B cell (primary cell): ENCODE measurements around the gene REN. TPM values are rescaled to one million over a fixed set of nuclear protein-coding genes. Genes with fewer than 3 reads are reported as not detected.

Experiments used
- ATAC-seq: fragments of 200-7000 bp; cut with Tn5 transposase; one replicate; pipeline ENCODE4 v1.10.0; 2021; ENCODE audit warnings: low read depth, mild to moderate bottlenecking, moderate number of reproducible peaks, moderate library complexity
- CTCF ChIA-PET: fragments of 350-600 bp; sonication (Branson Sonifier 250); formaldehyde crosslinking; loops from one replicate; lab custom pipeline; 2021; ENCODE audit warnings: antibody characterized with exemption, inconsistent platforms; lab: Charles Lee
- POLR2A ChIA-PET: fragments of 350-600 bp; sonication (Branson Sonifier 250); formaldehyde crosslinking; loops from one replicate; lab custom pipeline; 2021; ENCODE audit warnings: antibody characterized with exemption; lab: Charles Lee
- DNase-seq: peaks from one replicate; pipeline ENCODE4 v3.0.0; 2013
- H2AFZ ChIP-seq: 2 replicates; pipeline ENCODE4 v1.6.1; 2012; ENCODE audit warnings: mild to moderate bottlenecking, low read depth, low read length; ENCODE audit not compliant: insufficient read depth, poor library complexity, severe bottlenecking
- H3K27ac ChIP-seq, 2 donors: 1 replicate in 1 of 2; 2 replicates in 1 of 2; pipeline ENCODE4 v1.5.1; 2012 to 2013; ENCODE audit warnings: low read length in 2 of 2, mild to moderate bottlenecking in 2 of 2, moderate library complexity in 1 of 2
- H3K27me3 ChIP-seq, 4 experiments: fragments of 200-600 bp in 1 of 4; sonication (generic) in 1 of 4; replicated peaks in 1 of 4; 1 replicate in 2 of 4; 2 replicates in 2 of 4; pipeline versions ENCODE4 v1.6.1 to v1.7.0; 2013 to 2016; ENCODE audit warnings: low read length in 3 of 4, mild to moderate bottlenecking in 2 of 4, mixed read lengths in 1 of 4, moderate library complexity in 1 of 4; ENCODE audit not compliant: insufficient read depth in 4 of 4, control insufficient read depth in 3 of 4; ENCODE audit errors: control extremely low read depth in 1 of 4
- H3K36me3 ChIP-seq, 2 experiments: replicated peaks in 1 of 2; 1 replicate in 1 of 2; 2 replicates in 1 of 2; pipeline versions ENCODE4 v1.6.1 to v1.7.1; 2013; ENCODE audit warnings: low read length in 1 of 2; ENCODE audit not compliant: insufficient read depth in 2 of 2, control insufficient read depth in 1 of 2; ENCODE audit errors: control extremely low read depth in 1 of 2, extremely low read depth in 1 of 2
- H3K4me1 ChIP-seq, 2 donors: fragments of 200-600 bp in 1 of 2; sonication (generic) in 1 of 2; 1 replicate in 1 of 2; 2 replicates in 1 of 2; pipeline versions ENCODE4 v1.5.1 to v1.6.1; 2013 to 2017; ENCODE audit warnings: low read length in 2 of 2; ENCODE audit not compliant: control insufficient read depth in 2 of 2, insufficient read depth in 2 of 2
- H3K4me2 ChIP-seq: replicated peaks from 2 replicates; pipeline ENCODE3; 2012; ENCODE audit warnings: mild to moderate bottlenecking, low read depth, low read length; ENCODE audit not compliant: poor library complexity, severe bottlenecking
- H3K4me3 ChIP-seq, 5 experiments: fragments of 200-600 bp in 1 of 5; sonication (generic) in 1 of 5; 1 replicate in 3 of 5; 2 replicates in 2 of 5; pipeline versions ENCODE4 v1.5.1 to v1.7.0; 2011 to 2016; ENCODE audit warnings: low read length in 4 of 5, mild to moderate bottlenecking in 4 of 5, low read depth in 2 of 5, control low read depth in 1 of 5, moderate library complexity in 1 of 5; ENCODE audit not compliant: insufficient read depth in 1 of 5; ENCODE audit errors: control extremely low read depth in 1 of 5, extremely low read depth in 1 of 5
- H3K79me2 ChIP-seq: fragments of 200-600 bp; sonication (generic); one replicate; pipeline ENCODE4 v1.6.0; 2016; ENCODE audit warnings: low read length; ENCODE audit not compliant: control insufficient read depth, insufficient read depth
- H3K9ac ChIP-seq: fragments of 200-600 bp; sonication (generic); 2 replicates; pipeline ENCODE4 v1.6.1; 2017; ENCODE audit warnings: mild to moderate bottlenecking, low read length, moderate library complexity
- H3K9me3 ChIP-seq, 3 donors: one replicate each; pipeline versions ENCODE4 v1.6.1 to v1.7.1; 2013; ENCODE audit warnings: low read length in 2 of 3; ENCODE audit not compliant: control insufficient read depth in 2 of 3, insufficient read depth in 1 of 3; ENCODE audit errors: control extremely low read depth in 1 of 3
- H4K20me1 ChIP-seq: 2 replicates; pipeline ENCODE4 v1.6.0; 2012; ENCODE audit warnings: mild to moderate bottlenecking, low read length; ENCODE audit not compliant: insufficient read depth, control insufficient read depth, poor library complexity, severe bottlenecking
- H3K27ac Mint-ChIP-seq: one replicate; pipeline ENCODE4 v1.8.0; 2021; ENCODE audit warnings: mixed read lengths
- H3K27me3 Mint-ChIP-seq: one replicate; pipeline ENCODE4 v1.8.0; 2021; ENCODE audit warnings: mixed read lengths
- H3K4me1 Mint-ChIP-seq: one replicate; pipeline ENCODE4 v1.8.0; 2021; ENCODE audit warnings: mixed read lengths
- H3K4me3 Mint-ChIP-seq: one replicate; pipeline ENCODE4 v1.8.0; 2021; ENCODE audit warnings: mixed read lengths
- H3K9me3 Mint-ChIP-seq: one replicate; pipeline ENCODE4 v1.8.0; 2022; ENCODE audit warnings: mixed read lengths; ENCODE audit not compliant: insufficient read depth
- EZH2 ChIP-seq: IDR thresholded peaks from 2 replicates; pipeline ENCODE4 v1.6.1; 2012; ENCODE audit warnings: borderline replicate concordance, low read depth, mild to moderate bottlenecking, moderate library complexity, low read length; ENCODE audit not compliant: insufficient read depth, poor library complexity, severe bottlenecking
- WGBS: methylation state at CpG from one replicate; pipeline ENCODE4 v1.1.5; 2013; ENCODE audit warnings: missing lambda C conversion rate; ENCODE audit not compliant: insufficient coverage; 5-methylcytosine and 5-hydroxymethylcytosine counted together
- intact Hi-C: fragments of 100-400 bp; cut with micrococcal nuclease; formaldehyde crosslinking; loops from one replicate; pipeline ENCODE4 v1.10.0; 2022
- polyA plus RNA-seq: library from polyadenylated mRNA; depleted of rRNA; stranded (reverse); fragments of >200 nt; gene quantifications from 2 replicates; pipeline ENCODE4 v1.2.3, GENCODE V29; 2012
- total RNA-seq, 2 donors: library from RNA; stranded (reverse); fragments of 120-200 nt in 1 of 2; gene quantifications; 1 replicate in 1 of 2; 2 replicates in 1 of 2; pipeline versions ENCODE4 v1.2.3 to v1.2.4, GENCODE V29; 2013 to 2022
- TF ChIP-seq, protein P1 (sequence below): fragments of 200-600 bp; IDR thresholded peaks from one replicate; pipeline ENCODE4 v1.8.0; 2022; ENCODE audit warnings: antibody characterized with exemption, mild to moderate bottlenecking

REN gene
- total and polyA plus RNA-seq, 2 donors (not counting 1 experiment from before 2014, with no cell fraction given) = not detected

DNA sequence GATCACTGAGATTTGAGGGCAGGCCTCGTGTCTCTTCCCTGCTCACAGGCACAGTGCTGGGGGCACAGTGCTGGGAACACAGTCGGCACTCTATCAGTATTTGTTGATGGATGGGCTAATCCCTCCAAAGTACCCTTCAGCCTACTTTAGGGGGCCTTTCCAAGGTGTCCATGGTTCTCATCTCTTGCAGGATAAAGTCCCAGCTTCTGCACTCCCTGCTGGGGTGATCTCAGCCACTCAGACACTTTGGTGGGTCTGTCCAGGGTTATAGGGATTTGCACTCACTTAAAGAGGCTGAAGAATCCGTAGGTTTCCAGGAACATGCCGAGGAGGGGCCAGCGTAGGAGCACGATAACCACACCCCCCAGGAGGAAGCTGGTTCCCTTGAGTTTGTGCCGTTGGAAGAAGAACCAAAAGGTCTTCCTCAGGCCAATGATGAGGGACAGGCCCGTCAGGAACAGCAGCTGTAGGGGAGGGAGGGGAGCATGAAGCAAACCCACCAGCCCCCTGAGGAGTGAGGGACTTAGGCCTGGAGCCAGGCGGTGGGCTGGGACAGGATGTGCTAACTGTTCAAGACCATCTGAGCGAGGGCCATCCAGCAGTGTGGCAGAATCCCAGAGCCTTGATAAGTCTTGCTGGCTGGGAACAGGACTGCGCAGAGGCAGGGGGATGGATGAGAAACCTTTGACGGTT is 35.4 kb upstream of the REN start:
- Histone ChIP-seq H3K27me3 (peaks cover 0 to 17% (median 9%) of the 10 kb centered on the region in 4 experiments), H3K4me2 (no peak overlapping the region), H3K27ac (no peak overlapping the region), H3K9me3 (peaks cover 0 to 3% (median 0%) of the 10 kb centered on the region in 3 donors), H3K4me1 (no peaks in the 10 kb centered on the region), H3K79me2 (no peaks in the 10 kb centered on the region), H2AFZ (no peak overlapping the region), H3K36me3 (no peaks in the 10 kb centered on the region), H4K20me1 (no peaks in the 10 kb centered on the region), H3K4me3 (no peak overlapping the region), H3K9ac (no peak overlapping the region)
- DNase-seq (no peak), ATAC-seq (no peak)
- TF ChIP-seq EZH2 = no peak
- POLR2A ChIA-PET = no interaction called here
- no peak overlapping the region for H3K4me3 Mint-ChIP-seq
- no peak overlapping the region for H3K27ac Mint-ChIP-seq
- intact Hi-C loops = no loop called here
- CTCF ChIA-PET = no interaction called here
- H3K4me1 Mint-ChIP-seq = no peaks in the 10 kb centered on the region
- WGBS = 90% methylated on average over 9 of the region's 12 CpGs
- H3K27me3 Mint-ChIP-seq = peaks cover 32% of the 10 kb centered on the region
- H3K9me3 Mint-ChIP-seq = no peaks in the 10 kb centered on the region

DNA sequence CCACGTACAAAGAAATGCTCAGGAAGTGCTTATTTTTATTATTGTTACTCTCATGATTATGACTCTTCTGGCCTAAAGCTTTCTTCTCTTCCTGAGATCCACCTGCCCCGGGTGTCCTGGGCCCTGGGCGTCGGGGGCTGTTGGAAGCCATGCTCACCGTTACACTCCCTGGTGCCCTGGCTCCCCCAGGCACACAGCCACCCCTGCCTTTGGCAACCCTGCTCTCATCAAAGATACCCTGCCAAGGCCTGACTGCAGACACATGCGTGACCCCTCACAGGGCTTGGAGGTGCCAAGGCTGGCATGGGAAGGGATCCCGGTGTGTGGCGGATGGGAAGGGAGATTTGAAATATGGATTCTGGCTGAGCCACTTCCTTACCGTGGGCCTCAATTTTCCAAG is 33.4 kb upstream of the REN start:
- WGBS = 92% methylated on average over 4 of the region's 9 CpGs
- no peak overlapping the region for H3K27ac Mint-ChIP-seq
- H2AFZ ChIP-seq = no peak overlapping the region
- H3K27me3 ChIP-seq = peaks cover 0 to 10% (median 0%) of the 10 kb centered on the region in 4 experiments
- DNase-seq (no peak), ATAC-seq (no peak)
- no peak overlapping the region for H3K4me3 Mint-ChIP-seq
- intact Hi-C loops = no loop called here
- no peak overlapping the region for H3K9ac ChIP-seq
- H3K27ac ChIP-seq = no peak overlapping the region
- peaks cover 0 to 3% (median 0%) of the 10 kb centered on the region in 3 donors for H3K9me3 ChIP-seq
- ChIA-PET CTCF (no interaction called here), POLR2A (no interaction called here)
- no peaks in the 10 kb centered on the region for H3K36me3 ChIP-seq
- peaks cover 23% of the 10 kb centered on the region for H3K27me3 Mint-ChIP-seq
- no peaks in the 10 kb centered on the region for H3K79me2 ChIP-seq
- H3K4me3 ChIP-seq = no peak overlapping the region
- H3K4me1 Mint-ChIP-seq = no peaks in the 10 kb centered on the region
- H3K4me1 ChIP-seq = no peaks in the 10 kb centered on the region
- no peaks in the 10 kb centered on the region for H4K20me1 ChIP-seq
- no peak overlapping the region for H3K4me2 ChIP-seq
- no peak for TF ChIP-seq EZH2
- TF ChIP-seq, protein P1, sequence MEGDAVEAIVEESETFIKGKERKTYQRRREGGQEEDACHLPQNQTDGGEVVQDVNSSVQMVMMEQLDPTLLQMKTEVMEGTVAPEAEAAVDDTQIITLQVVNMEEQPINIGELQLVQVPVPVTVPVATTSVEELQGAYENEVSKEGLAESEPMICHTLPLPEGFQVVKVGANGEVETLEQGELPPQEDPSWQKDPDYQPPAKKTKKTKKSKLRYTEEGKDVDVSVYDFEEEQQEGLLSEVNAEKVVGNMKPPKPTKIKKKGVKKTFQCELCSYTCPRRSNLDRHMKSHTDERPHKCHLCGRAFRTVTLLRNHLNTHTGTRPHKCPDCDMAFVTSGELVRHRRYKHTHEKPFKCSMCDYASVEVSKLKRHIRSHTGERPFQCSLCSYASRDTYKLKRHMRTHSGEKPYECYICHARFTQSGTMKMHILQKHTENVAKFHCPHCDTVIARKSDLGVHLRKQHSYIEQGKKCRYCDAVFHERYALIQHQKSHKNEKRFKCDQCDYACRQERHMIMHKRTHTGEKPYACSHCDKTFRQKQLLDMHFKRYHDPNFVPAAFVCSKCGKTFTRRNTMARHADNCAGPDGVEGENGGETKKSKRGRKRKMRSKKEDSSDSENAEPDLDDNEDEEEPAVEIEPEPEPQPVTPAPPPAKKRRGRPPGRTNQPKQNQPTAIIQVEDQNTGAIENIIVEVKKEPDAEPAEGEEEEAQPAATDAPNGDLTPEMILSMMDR = no peak
- no peaks in the 10 kb centered on the region for H3K9me3 Mint-ChIP-seq
